ENCODE measurements around the gene CLINT1. TPM values are rescaled to one million over a fixed set of nuclear protein-coding genes. Genes with fewer than 3 reads are reported as not detected.

Gene CLINT1
- total RNA-seq, 8 experiments from 2014 or later: 31.8 to 83.5 (median 53.8) TPM

DNA sequence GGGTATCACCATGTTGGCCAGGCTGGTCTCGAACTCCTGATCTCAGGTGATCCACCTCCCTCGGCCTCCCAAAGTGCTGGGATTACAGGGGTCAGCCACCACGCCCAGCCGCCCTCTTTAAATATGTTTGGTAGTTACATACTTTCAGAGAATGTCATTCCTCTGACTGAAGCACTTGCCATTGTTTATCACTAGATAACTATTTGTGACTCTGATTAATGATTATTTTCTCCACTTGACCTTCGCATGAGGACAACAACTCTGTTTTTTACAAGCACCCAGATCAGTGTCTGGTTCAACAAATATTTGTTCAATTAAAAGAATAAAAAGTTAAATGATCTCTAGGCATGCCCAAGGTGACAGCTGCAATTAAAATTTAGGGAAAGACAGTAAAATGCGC is 56.2 kb downstream of the CLINT1 start:
- ATAC-seq (replicated peaks in 6 of 8): no peak
- Histone ChIP-seq H3K4me1 (replicated peaks in 1 of 2) (no peaks in the 10 kb centered on the region), H3K4me3 (no peak overlapping the region), H3K27ac (no peak overlapping the region)
- in situ Hi-C loops (cut with MboI; ENCODE audit: low pct_unique_long_range_greater_than_20kb in 2 of 9, low sequenced_read_pairs in 9 of 9, unreplicated experiment in 9 of 9): loop anchor here in 3 of 9 experiments (25.0 kb wide), 2 partner anchors 185 to 1335 kb away; no protein-coding TSS in a partner anchor
- WGBS, 10 experiments: 94 to 100% (median 100%) methylated on average over 1 to 5 of the region's 6 CpGs

DNA sequence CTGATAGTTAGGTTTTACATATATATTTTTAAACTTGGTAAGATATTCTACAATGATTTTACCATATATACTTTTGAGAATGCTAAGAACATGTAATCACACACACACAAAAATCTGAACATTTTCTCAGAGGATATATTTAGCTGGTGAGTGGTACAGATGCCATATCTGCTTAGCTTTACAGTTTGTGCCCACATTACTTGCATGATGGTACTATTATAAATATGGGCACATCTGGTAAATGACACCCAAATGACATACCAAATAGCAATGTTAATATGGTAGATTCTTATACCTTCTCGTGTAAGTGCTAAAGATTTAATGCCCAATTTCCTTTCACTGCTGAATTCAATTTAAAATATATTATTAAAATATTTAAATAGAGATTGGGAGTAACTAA is 58.8 kb downstream of the CLINT1 start:
- Histone ChIP-seq H3K4me1 (replicated peaks in 1 of 2) (no peaks in the 10 kb centered on the region), H3K27ac (no peak overlapping the region), H3K4me3 (no peak overlapping the region)
- in situ Hi-C loops (cut with MboI; ENCODE audit: low pct_unique_long_range_greater_than_20kb in 2 of 9, low sequenced_read_pairs in 9 of 9, unreplicated experiment in 9 of 9): loop anchor here in 3 of 9 experiments (25.0 kb wide), 2 partner anchors 187 to 1337 kb away; no protein-coding TSS in a partner anchor
- 0 to 100% (median 83%) methylated on average over 1 of the region's 1 CpG; no CpG with 5 or more reads in 1 of the 10 experiments for WGBS, 10 experiments
- ATAC-seq (replicated peaks in 6 of 8): peak in 1 of 8 experiments; percentile 41

DNA sequence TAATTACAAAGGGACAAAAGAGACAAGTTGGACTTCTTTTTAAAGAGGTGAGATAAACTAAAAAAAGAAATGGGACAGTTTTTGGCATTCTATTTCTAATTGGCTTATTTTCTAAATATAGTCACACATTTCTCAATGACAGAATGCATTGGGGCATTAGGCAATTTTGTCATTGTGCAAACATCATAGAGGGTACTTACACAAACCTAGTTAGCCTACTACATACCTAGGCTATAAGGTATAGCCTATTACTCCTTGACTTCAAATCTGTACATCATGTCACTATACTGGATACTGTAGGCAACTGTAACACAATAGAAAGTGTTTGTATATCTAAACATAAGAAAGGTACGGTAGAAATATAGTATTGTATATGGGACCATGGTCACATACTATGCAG is 59.4 kb downstream of the CLINT1 start:
- Histone ChIP-seq H3K27ac (no peak overlapping the region), H3K4me3 (no peak overlapping the region), H3K4me1 (replicated peaks in 1 of 2) (no peaks in the 10 kb centered on the region)
- in situ Hi-C loops (cut with MboI; ENCODE audit: low pct_unique_long_range_greater_than_20kb in 2 of 9, low sequenced_read_pairs in 9 of 9, unreplicated experiment in 9 of 9): no loop called here
- WGBS, 10 experiments: 30 to 100% (median 94%) methylated on average over 1 of the region's 1 CpG; no CpG with 5 or more reads in 3 of the 10 experiments
- ATAC-seq (replicated peaks in 6 of 8): no peak

DNA sequence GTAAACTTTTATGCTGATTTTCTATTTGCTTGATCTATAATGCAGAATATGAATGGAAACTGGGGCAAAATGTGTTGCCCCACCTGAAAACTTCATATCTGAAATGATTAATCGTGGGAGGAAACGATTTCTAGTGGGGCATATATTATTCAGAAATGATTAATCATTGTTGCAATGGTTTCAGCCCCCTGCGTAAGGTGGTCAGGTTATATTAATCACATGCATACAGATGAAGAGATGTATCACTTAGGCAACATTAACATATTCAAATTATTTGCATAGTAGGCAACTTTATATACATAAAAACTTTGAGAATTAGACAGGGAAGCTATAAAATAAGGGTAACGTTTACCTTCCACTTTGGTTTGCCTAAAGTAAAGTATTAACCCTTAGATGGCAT is 65.6 kb downstream of the CLINT1 start:
- no peak overlapping the region for H3K27ac ChIP-seq
- 0 to 92% (median 76%) methylated on average over 2 to 4 of the region's 4 CpGs; no CpG with 5 or more reads in 1 of the 10 experiments for WGBS, 10 experiments
- ATAC-seq (replicated peaks in 6 of 8): peak in 2 of 8 experiments; percentile 59 to 85
- in situ Hi-C loops (cut with MboI; ENCODE audit: low pct_unique_long_range_greater_than_20kb in 2 of 9, low sequenced_read_pairs in 9 of 9, unreplicated experiment in 9 of 9): no loop called here
- H3K4me1 ChIP-seq (replicated peaks in 1 of 2): no peaks in the 10 kb centered on the region
- no peak overlapping the region for H3K4me3 ChIP-seq

DNA sequence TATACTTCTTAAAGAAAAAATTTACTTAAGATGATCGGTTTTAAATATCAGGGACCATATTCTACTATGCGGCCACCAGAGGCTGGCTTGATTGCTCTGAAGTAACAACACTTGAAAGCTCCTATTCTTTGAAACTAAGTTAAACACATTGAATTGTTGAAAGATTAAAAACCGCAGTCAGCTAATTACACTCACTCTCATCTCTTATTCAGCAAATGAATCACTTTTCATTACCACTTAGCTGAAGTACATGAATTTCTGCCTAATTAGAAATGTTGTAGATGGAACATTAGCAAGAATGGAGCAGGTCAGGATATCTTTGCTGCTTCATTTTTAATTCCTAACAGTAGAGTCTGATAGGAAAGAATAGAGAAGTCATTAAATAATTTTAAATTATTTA is 73.1 kb downstream of the CLINT1 start:
- no peak for ATAC-seq (replicated peaks in 6 of 8)
- Histone ChIP-seq H3K4me1 (replicated peaks in 1 of 2) (no peaks in the 10 kb centered on the region), H3K4me3 (no peak overlapping the region), H3K27ac (no peak overlapping the region)
- WGBS, 10 experiments: 83 to 100% (median 96%) methylated on average over 2 to 3 of the region's 3 CpGs
- in situ Hi-C loops (cut with MboI; ENCODE audit: low pct_unique_long_range_greater_than_20kb in 2 of 9, low sequenced_read_pairs in 9 of 9, unreplicated experiment in 9 of 9): no loop called here

DNA sequence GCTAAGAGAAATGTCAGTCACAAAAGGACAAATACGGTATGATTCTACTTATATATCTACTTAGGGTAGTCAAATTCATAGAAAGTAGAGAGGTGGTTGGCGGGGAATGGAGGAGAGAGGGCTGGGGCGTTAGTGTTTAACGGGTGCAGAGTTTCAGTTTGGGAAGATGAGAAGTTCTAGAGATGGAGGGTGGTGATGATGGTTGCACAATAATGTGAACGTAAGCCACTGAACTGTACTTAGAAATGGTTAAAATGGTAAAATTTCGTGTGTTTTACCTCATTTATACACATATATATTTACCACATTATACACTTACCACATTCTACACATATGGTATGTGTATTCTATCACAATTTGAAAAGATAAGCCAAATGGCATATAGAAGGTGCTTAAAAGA is 79.7 kb downstream of the CLINT1 start:
- ATAC-seq (replicated peaks in 6 of 8): no peak
- in situ Hi-C loops (cut with MboI; ENCODE audit: low pct_unique_long_range_greater_than_20kb in 2 of 9, low sequenced_read_pairs in 9 of 9, unreplicated experiment in 9 of 9): no loop called here
- Histone ChIP-seq H3K4me3 (no peak overlapping the region), H3K27ac (no peak overlapping the region), H3K4me1 (replicated peaks in 1 of 2) (no peaks in the 10 kb centered on the region)
- 73 to 100% (median 86%) methylated on average over 1 to 6 of the region's 6 CpGs; no CpG with 5 or more reads in 1 of the 10 experiments for WGBS, 10 experiments

DNA sequence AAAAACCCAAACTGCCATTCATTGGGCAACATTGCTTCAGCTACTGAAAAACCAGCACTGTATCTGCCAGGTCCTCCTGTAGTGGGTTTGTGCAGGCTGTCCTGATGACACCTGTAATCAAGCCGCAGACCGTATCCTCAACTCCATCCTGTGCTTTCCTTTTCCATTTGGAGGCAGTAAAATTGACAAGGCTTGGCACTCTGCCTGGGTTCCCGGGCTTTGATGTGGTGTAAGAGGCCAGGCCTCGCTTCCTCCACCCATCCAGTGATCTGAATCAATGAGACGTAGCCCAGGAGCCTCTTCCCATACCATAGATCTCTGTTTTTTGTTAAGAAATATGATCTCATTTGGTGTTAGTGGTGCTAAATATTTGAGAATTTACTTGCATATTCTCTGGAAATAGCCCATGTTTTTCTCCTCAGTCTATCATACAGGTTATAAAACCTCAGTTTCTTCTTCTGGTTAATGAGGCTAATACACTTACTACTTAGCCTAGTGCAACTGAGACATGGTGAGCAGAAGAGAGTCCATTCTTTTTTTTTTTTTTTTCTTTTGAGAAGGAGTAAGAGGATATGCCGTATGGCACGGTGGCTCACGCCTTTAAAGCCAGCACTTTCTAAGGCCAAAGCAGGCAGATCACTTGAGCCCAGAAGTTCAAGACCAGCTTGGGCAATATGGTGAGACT is 80.7 kb downstream of the CLINT1 start:
- ATAC-seq (replicated peaks in 6 of 8): peak in 3 of 8 experiments; percentile 39 to 95 (median 90)
- Histone ChIP-seq H3K27ac (no peak overlapping the region), H3K4me1 (replicated peaks in 1 of 2) (no peaks in the 10 kb centered on the region), H3K4me3 (no peak overlapping the region)
- WGBS, 10 experiments: 7 to 100% (median 70%) methylated on average over 1 to 5 of the region's 8 CpGs; no CpG with 5 or more reads in 1 of the 10 experiments
- in situ Hi-C loops (cut with MboI; ENCODE audit: low pct_unique_long_range_greater_than_20kb in 2 of 9, low sequenced_read_pairs in 9 of 9, unreplicated experiment in 9 of 9): no loop called here

DNA sequence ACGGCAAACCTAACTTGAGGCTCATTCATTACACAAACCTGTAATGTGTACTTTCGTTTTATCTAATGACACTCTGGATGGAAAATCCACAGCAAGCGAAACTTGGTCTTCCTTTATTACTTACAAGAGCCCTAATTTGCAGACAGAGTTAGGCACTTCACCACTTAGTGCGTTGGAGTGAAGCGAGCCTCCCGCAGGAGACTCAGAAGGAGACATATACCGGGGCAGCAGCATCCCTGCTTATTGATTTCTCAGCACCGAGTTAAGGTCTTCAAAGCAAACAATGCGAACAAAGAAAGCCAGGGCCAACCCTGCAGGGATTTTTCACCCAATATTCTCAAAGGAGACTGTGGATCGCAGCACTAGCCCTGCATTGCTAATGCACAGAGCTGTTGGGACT is 86.8 kb downstream of the CLINT1 start:
- 19 to 100% (median 77%) methylated on average over 1 to 9 of the region's 10 CpGs for WGBS, 10 experiments
- peaks cover 0 to 4% of the 10 kb centered on the region in 2 donors for H3K4me1 ChIP-seq (replicated peaks in 1 of 2)
- H3K27ac ChIP-seq: no peak overlapping the region
- H3K4me3 ChIP-seq: no peak overlapping the region
- ATAC-seq (replicated peaks in 6 of 8): peak in 1 of 8 experiments; percentile 27
- in situ Hi-C loops (cut with MboI; ENCODE audit: low pct_unique_long_range_greater_than_20kb in 2 of 9, low sequenced_read_pairs in 9 of 9, unreplicated experiment in 9 of 9): loop anchor here in 4 of 9 experiments (25.0 kb wide), 2 partner anchors 1340 to 1365 kb away; no protein-coding TSS in a partner anchor

DNA sequence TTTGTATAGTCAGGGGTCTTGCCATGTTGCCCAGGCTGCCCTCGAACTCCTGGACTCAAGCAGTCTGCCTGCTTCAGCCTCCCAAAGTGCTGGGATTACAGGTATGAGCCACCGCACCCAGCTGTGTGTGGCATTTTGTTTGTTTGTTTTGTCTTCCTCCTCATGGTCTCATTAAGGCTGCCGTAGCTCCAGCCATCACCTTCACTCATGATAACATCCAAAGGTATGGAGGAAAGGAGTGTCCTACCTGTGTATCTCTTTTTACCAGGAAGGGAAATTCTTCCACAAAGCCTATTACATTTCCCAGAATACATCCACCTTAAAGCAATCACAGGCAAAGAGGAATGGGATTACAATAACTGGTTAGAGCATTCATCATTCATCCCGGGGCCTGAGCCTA is 88.3 kb downstream of the CLINT1 start:
- Histone ChIP-seq H3K27ac (no peak overlapping the region), H3K4me3 (no peak overlapping the region), H3K4me1 (replicated peaks in 1 of 2) (peaks cover 0 to 4% of the 10 kb centered on the region in 2 donors)
- 20 to 100% (median 89%) methylated on average over 1 to 4 of the region's 4 CpGs; no CpG with 5 or more reads in 3 of the 10 experiments for WGBS, 10 experiments
- ATAC-seq (replicated peaks in 6 of 8): no peak
- in situ Hi-C loops (cut with MboI; ENCODE audit: low pct_unique_long_range_greater_than_20kb in 2 of 9, low sequenced_read_pairs in 9 of 9, unreplicated experiment in 9 of 9): loop anchor here in 4 of 9 experiments (25.0 kb wide), 2 partner anchors 1342 to 1367 kb away; no protein-coding TSS in a partner anchor

DNA sequence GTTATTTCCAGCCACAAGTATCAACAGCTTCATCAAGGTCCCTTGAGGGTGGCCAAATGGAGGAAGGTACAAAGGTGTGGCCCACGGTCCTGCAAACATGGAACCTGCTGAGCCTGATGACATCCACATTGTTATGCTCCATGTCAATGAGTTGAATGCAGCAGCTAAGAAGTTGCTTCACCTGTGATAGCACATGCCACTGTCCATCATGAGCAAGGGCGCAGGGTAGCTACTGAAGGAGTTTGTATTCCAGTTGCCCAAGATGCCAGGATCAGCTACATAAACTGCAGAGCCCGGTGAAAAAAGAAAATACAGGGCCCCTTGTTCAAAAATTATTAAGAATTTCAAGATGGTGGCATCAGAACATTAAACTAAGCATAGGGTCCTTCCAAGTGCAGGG is 91.3 kb downstream of the CLINT1 start:
- WGBS, 10 experiments: 60 to 100% (median 79%) methylated on average over 1 to 3 of the region's 3 CpGs; no CpG with 5 or more reads in 4 of the 10 experiments
- Histone ChIP-seq H3K27ac (no peak overlapping the region), H3K4me1 (replicated peaks in 1 of 2) (peaks cover 8 to 11% of the 10 kb centered on the region in 2 donors), H3K4me3 (no peak overlapping the region)
- no peak for ATAC-seq (replicated peaks in 6 of 8)
- in situ Hi-C loops (cut with MboI; ENCODE audit: low pct_unique_long_range_greater_than_20kb in 2 of 9, low sequenced_read_pairs in 9 of 9, unreplicated experiment in 9 of 9): loop anchor here in 4 of 9 experiments (25.0 kb wide), 2 partner anchors 1345 to 1370 kb away; no protein-coding TSS in a partner anchor

DNA sequence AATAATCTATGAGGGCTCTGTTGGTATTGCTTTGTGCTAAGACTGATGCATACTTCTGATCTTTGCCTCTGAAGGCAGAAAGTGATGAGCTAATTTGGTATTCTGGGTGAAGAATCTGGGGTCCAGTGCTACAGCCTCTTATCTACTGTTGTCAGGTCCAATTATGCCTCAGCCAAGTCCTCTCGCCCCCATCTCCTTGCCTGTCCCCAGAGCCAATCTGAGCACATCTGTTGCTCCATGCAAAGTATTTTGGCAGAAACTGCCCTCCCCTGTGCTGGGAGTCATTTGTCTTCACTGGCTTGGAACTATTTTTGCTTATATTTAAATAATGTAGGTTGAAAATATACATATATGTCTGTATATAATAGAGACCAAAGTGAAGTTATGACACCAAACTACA is 92.0 kb downstream of the CLINT1 start:
- H3K4me3 ChIP-seq: no peak overlapping the region
- WGBS, 10 experiments: no CpG with 5 or more reads among the region's 1 CpG
- ATAC-seq (replicated peaks in 6 of 8): no peak
- H3K27ac ChIP-seq: no peak overlapping the region
- in situ Hi-C loops (cut with MboI; ENCODE audit: low pct_unique_long_range_greater_than_20kb in 2 of 9, low sequenced_read_pairs in 9 of 9, unreplicated experiment in 9 of 9): loop anchor here in 4 of 9 experiments (25.0 kb wide), 2 partner anchors 1345 to 1370 kb away; no protein-coding TSS in a partner anchor
- peaks cover 10 to 17% of the 10 kb centered on the region in 2 donors for H3K4me1 ChIP-seq (replicated peaks in 1 of 2)

DNA sequence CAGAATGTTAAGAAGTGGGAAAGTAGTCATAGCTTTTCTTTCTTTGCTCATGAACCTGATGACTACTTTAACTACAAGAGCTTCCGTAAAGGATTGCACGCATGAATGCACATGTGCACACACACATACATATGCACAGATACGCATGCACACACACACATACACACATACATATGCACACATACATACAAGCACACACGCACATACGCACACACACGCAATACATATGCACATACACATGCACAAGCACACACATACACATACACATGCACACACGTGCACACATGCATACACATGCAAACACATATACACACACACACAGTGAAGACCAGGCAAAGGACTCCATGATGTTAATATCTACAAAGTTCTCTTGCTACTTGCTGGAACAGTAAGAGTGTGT is 92.5 kb downstream of the CLINT1 start:
- no peak overlapping the region for H3K27ac ChIP-seq
- in situ Hi-C loops (cut with MboI; ENCODE audit: low pct_unique_long_range_greater_than_20kb in 2 of 9, low sequenced_read_pairs in 9 of 9, unreplicated experiment in 9 of 9): loop anchor here in 4 of 9 experiments (25.0 kb wide), 2 partner anchors 1346 to 1371 kb away; no protein-coding TSS in a partner anchor
- peaks cover 10 to 17% of the 10 kb centered on the region in 2 donors for H3K4me1 ChIP-seq (replicated peaks in 1 of 2)
- 84 to 100% (median 100%) methylated on average over 1 to 6 of the region's 7 CpGs; no CpG with 5 or more reads in 1 of the 10 experiments for WGBS, 10 experiments
- H3K4me3 ChIP-seq: no peak overlapping the region
- no peak for ATAC-seq (replicated peaks in 6 of 8)

DNA sequence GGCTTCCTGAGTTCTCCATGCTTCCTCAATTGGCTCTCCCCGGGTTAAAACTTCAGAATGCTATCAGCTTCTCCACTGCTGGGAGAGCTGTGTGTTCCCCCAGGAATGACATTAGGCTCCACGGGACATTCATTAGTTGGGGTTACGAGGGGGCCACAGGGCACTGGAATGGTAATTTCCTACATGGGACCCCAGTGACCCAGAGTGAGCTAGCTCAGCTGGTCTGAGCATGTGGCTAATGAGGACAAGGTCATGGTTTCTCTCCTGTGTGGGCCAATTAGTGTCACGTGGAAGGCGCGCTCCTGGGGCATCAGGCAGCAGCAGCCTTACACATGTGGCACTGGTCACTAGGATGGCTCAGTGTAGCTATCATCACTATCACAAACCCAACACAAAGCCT is 94.4 kb downstream of the CLINT1 start:
- no peak for ATAC-seq (replicated peaks in 6 of 8)
- Histone ChIP-seq H3K4me3 (no peak overlapping the region), H3K27ac (no peak overlapping the region), H3K4me1 (replicated peaks in 1 of 2) (peaks cover 10 to 17% of the 10 kb centered on the region in 2 donors)
- WGBS, 10 experiments: 53 to 100% (median 86%) methylated on average over 1 to 4 of the region's 6 CpGs; no CpG with 5 or more reads in 3 of the 10 experiments
- in situ Hi-C loops (cut with MboI; ENCODE audit: low pct_unique_long_range_greater_than_20kb in 2 of 9, low sequenced_read_pairs in 9 of 9, unreplicated experiment in 9 of 9): loop anchor here in 4 of 9 experiments (25.0 kb wide), 2 partner anchors 1348 to 1373 kb away; no protein-coding TSS in a partner anchor

All from motor neuron (in vitro differentiated cells).